HG03342 (cell line): ENCODE measurements around the gene IRF5.
A peak's percentile ranks its signal among the peaks of the same experiment; 100 is the strongest.

Source experiments
- ATAC-seq: cut with Tn5 transposase; IDR thresholded peaks from one replicate; pipeline ENCODE4 v1.9.1; 2021; ENCODE audit warnings: mild to moderate bottlenecking, moderate library complexity; ENCODE audit not compliant: unreplicated experiment

IRF5 gene

GRCh38 chr7:128919881-128920799 is 17.6 kb upstream of the IRF5 start:
- ATAC-seq, result no peak

GRCh38 chr7:128920913-128921582 is 16.7 kb upstream of the IRF5 start:
- ATAC-seq, result no peak

GRCh38 chr7:128921866-128922440 is 15.8 kb upstream of the IRF5 start:
- no peak for ATAC-seq

- no peak for ATAC-seq
These were observed 15.0 kb upstream of the IRF5 start for GRCh38 chr7:128922496-128923410.

GRCh38 chr7:128923411-128923800 is 14.3 kb upstream of the IRF5 start:
- no peak for ATAC-seq

- ATAC-seq, result no peak
These were observed 12.8 kb upstream of the IRF5 start for GRCh38 chr7:128924707-128925588.

- no peak for ATAC-seq
These were observed 9.4 kb upstream of the IRF5 start for GRCh38 chr7:128928159-128928813.

GRCh38 chr7:128928882-128929788 is 8.6 kb upstream of the IRF5 start:
- ATAC-seq, result no peak

GRCh38 chr7:128931190-128931798 is 6.4 kb upstream of the IRF5 start:
- no peak for ATAC-seq

GRCh38 chr7:128931965-128932861 is 5.5 kb upstream of the IRF5 start:
- no peak for ATAC-seq

GRCh38 chr7:128932862-128933179 is 4.9 kb upstream of the IRF5 start:
- no peak for ATAC-seq

GRCh38 chr7:128933180-128933891 is 4.4 kb upstream of the IRF5 start:
- ATAC-seq, result peak; percentile 24

GRCh38 chr7:128934361-128935341 is 3.1 kb upstream of the IRF5 start:
- ATAC-seq, result peak; percentile 40

GRCh38 chr7:128935342-128935730 is 2.4 kb upstream of the IRF5 start:
- no peak for ATAC-seq

GRCh38 chr7:128936798-128937197 is 929 bp upstream of the IRF5 start:
- no peak for ATAC-seq
